Endodermal cell (in vitro differentiated cells): Measurements from ENCODE around the gene MAPK10. TPM values are rescaled to one million over a fixed set of nuclear protein-coding genes. Genes with fewer than 3 reads are reported as not detected.

ENCODE experiments used
- DNase-seq: peaks from one replicate; pipeline ENCODE4 v3.0.0-alpha.2; 2017
- H3K27ac ChIP-seq: 2 replicates; pipeline ENCODE4 v1.5.1; 2013; ENCODE audit warnings: mild to moderate bottlenecking, low read depth, low read length, moderate library complexity
- H3K27me3 ChIP-seq: 2 replicates; pipeline ENCODE4 v1.6.1; 2013; ENCODE audit warnings: mild to moderate bottlenecking, low read length, moderate library complexity; ENCODE audit not compliant: insufficient read depth, control insufficient read depth, poor library complexity, severe bottlenecking
- H3K36me3 ChIP-seq: 2 replicates; pipeline ENCODE4 v1.7.0; 2013; ENCODE audit warnings: mild to moderate bottlenecking, low read length, moderate library complexity; ENCODE audit not compliant: control insufficient read depth, insufficient read depth
- H3K4me1 ChIP-seq: one replicate; pipeline ENCODE4 v1.7.0; 2013; ENCODE audit warnings: low read length; ENCODE audit not compliant: control insufficient read depth, insufficient read depth
- H3K4me3 ChIP-seq: 2 replicates; pipeline ENCODE4 v1.5.1; 2013; ENCODE audit warnings: mild to moderate bottlenecking, low read length, moderate library complexity
- H3K9ac ChIP-seq: 2 replicates; pipeline ENCODE4 v1.6.1; 2013; ENCODE audit warnings: mild to moderate bottlenecking, low read length, moderate library complexity; ENCODE audit not compliant: poor library complexity, severe bottlenecking; ENCODE audit errors: extremely low read depth
- H3K9me3 ChIP-seq: 2 replicates; pipeline ENCODE4 v1.6.1; 2013; ENCODE audit warnings: mild to moderate bottlenecking, low read length, moderate library complexity; ENCODE audit not compliant: control insufficient read depth
- H3K27ac Mint-ChIP-seq: 2 replicates; pipeline ENCODE4 v1.8.0; 2020; ENCODE audit warnings: mixed read lengths
- H3K27me3 Mint-ChIP-seq: 2 replicates; pipeline ENCODE4 v1.8.0; 2021; ENCODE audit warnings: mild to moderate bottlenecking, mixed read lengths; ENCODE audit not compliant: insufficient read depth
- H3K36me3 Mint-ChIP-seq: 2 replicates; pipeline ENCODE4 v1.8.0; 2020; ENCODE audit warnings: low read depth, mixed read lengths
- H3K4me1 Mint-ChIP-seq: 2 replicates; pipeline ENCODE4 v1.8.0; 2020; ENCODE audit warnings: mixed read lengths
- H3K4me3 Mint-ChIP-seq: 2 replicates; pipeline ENCODE4 v1.8.0; 2020; ENCODE audit warnings: mild to moderate bottlenecking, moderate library complexity, mixed read lengths
- H3K9me3 Mint-ChIP-seq: 2 replicates; pipeline ENCODE4 v1.8.0; 2020; ENCODE audit warnings: mild to moderate bottlenecking, mixed read lengths
- CTCF ChIP-seq: fragments of 200-600 bp; sonication (generic); conservative IDR thresholded peaks from 2 replicates; pipeline ENCODE4 v1.5.0; 2021; ENCODE audit warnings: antibody characterized with exemption, mild to moderate bottlenecking
- WGBS, 2 experiments: methylation state at CpG; one replicate each; pipeline versions ENCODE4 v1.1.5 to v1.1.7; 2013; ENCODE audit warnings: missing lambda C conversion rate in 2 of 2, mixed read lengths in 1 of 2; ENCODE audit not compliant: insufficient coverage in 1 of 2, insufficient read length in 1 of 2; 5-methylcytosine and 5-hydroxymethylcytosine counted together
- total RNA-seq, 2 donors: library from RNA; stranded (reverse); fragmentation: NEBNext Ultra II Directional in 1 of 2; extraction: Animal tissue kit (Norgen Biotek cat#: 25700) in 1 of 2; gene quantifications; 2 replicates in 1 of 2; 3 replicates in 1 of 2; pipeline ENCODE4 v1.2.1, GENCODE V29; 2021

Gene MAPK10
- total RNA-seq, 2 donors from 2014 or later: 45.1 to 70.2 TPM

DNA sequence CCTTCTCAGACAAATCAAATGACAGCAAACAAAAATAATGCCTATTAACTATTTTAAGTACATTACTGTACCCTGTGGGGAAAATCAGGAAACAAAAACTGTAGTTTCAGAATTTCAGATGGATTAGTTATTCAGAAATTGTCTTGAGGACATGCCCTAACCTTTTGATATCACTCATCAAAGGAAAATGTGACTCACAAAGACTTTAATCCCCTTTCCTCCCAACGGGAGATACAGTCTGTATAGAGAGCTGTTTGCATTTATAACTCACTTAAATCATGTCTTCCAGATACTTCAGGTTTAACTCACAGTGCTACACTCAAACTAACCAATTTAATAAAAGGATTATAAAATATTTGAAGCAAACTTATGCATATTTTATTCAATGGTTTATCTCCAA, 304.0 kb downstream of the MAPK10 start:
- WGBS, 2 experiments: 43% methylated on average over 1 of the region's 1 CpG; no CpG with 5 or more reads in 1 of the 2 experiments
- H3K36me3 ChIP-seq: no peaks in the 10 kb centered on the region
- no peaks in the 10 kb centered on the region for H3K27me3 ChIP-seq
- no peak overlapping the region for H3K9ac ChIP-seq
- Mint-ChIP-seq H3K27me3 (no peaks in the 10 kb centered on the region), H3K36me3 (peaks cover 7% of the 10 kb centered on the region), H3K4me3 (no peak overlapping the region), H3K9me3 (no peaks in the 10 kb centered on the region), H3K4me1 (peaks cover 10% of the 10 kb centered on the region), H3K27ac (no peak overlapping the region)
- H3K4me1 ChIP-seq: no peaks in the 10 kb centered on the region
- no peak for TF ChIP-seq CTCF
- peaks cover 5% of the 10 kb centered on the region for H3K9me3 ChIP-seq
- DNase-seq: no peak
- H3K27ac ChIP-seq: no peak overlapping the region
- no peak overlapping the region for H3K4me3 ChIP-seq

- 92 to 96% methylated on average over 2 to 6 of the region's 6 CpGs for WGBS, 2 experiments
- DNase-seq: no peak
- peak overlapping the region; percentile 39 for H3K27ac ChIP-seq
- H3K4me1 Mint-ChIP-seq: peaks cover 3% of the 10 kb centered on the region
- H3K27me3 ChIP-seq: no peaks in the 10 kb centered on the region
- H3K9me3 Mint-ChIP-seq: no peaks in the 10 kb centered on the region
- no peak overlapping the region for H3K4me3 Mint-ChIP-seq
- no peak for TF ChIP-seq CTCF
- peaks cover 2% of the 10 kb centered on the region for H3K36me3 Mint-ChIP-seq
- no peak overlapping the region for H3K4me3 ChIP-seq
- H3K9me3 ChIP-seq: no peaks in the 10 kb centered on the region
- H3K9ac ChIP-seq: no peak overlapping the region
- H3K27me3 Mint-ChIP-seq: no peaks in the 10 kb centered on the region
- no peak overlapping the region for H3K27ac Mint-ChIP-seq
- no peaks in the 10 kb centered on the region for H3K4me1 ChIP-seq
- no peaks in the 10 kb centered on the region for H3K36me3 ChIP-seq
These were observed 305.4 kb downstream of the MAPK10 start for GRCh38 chr4:86054286-86055032.

GRCh38 chr4:86050496-86050895, 309.4 kb downstream of the MAPK10 start:
- Histone ChIP-seq H3K4me1 (no peaks in the 10 kb centered on the region), H3K27me3 (no peaks in the 10 kb centered on the region), H3K9ac (no peak overlapping the region), H3K9me3 (no peaks in the 10 kb centered on the region), H3K27ac (no peak overlapping the region), H3K4me3 (no peak overlapping the region), H3K36me3 (no peaks in the 10 kb centered on the region)
- H3K27me3 Mint-ChIP-seq: no peaks in the 10 kb centered on the region
- no peaks in the 10 kb centered on the region for H3K9me3 Mint-ChIP-seq
- H3K4me1 Mint-ChIP-seq: peaks cover 8% of the 10 kb centered on the region
- peaks cover 2% of the 10 kb centered on the region for H3K36me3 Mint-ChIP-seq
- TF ChIP-seq CTCF: no peak
- H3K27ac Mint-ChIP-seq: no peak overlapping the region
- no peak overlapping the region for H3K4me3 Mint-ChIP-seq
- WGBS, 2 experiments: 100% methylated on average over 1 of the region's 1 CpG
- DNase-seq: no peak
